ENCODE results near the gene UMAD1.

UMAD1 gene

GRCh38 chr7:7830122-7830878, 189.7 kb downstream of the UMAD1 start:
- no peak for DNase-seq (ENCODE audit: low spot score)

- DNase-seq (ENCODE audit: low spot score), result no peak
Observed at GRCh38 chr7:7832518-7832917, 192.0 kb downstream of the UMAD1 start.

- DNase-seq (ENCODE audit: low spot score), result no peak
Observed at GRCh38 chr7:7834761-7835160, 194.2 kb downstream of the UMAD1 start.

GRCh38 chr7:7841027-7841426, 200.5 kb downstream of the UMAD1 start:
- no peak for DNase-seq (ENCODE audit: low spot score)

- no peak for DNase-seq (ENCODE audit: low spot score)
Observed at GRCh38 chr7:7843240-7843639, 202.7 kb downstream of the UMAD1 start.

- no peak for DNase-seq (ENCODE audit: low spot score)
Observed at GRCh38 chr7:7843972-7844371, 203.4 kb downstream of the UMAD1 start.

- no peak for DNase-seq (ENCODE audit: low spot score)
Observed at GRCh38 chr7:7848246-7848645, 207.7 kb downstream of the UMAD1 start.

- DNase-seq (ENCODE audit: low spot score), result no peak
Observed at GRCh38 chr7:7848892-7849291, 208.3 kb downstream of the UMAD1 start.

- DNase-seq (ENCODE audit: low spot score), result no peak
Observed at GRCh38 chr7:7850150-7850549, 209.6 kb downstream of the UMAD1 start.

GRCh38 chr7:7851381-7851780, 210.8 kb downstream of the UMAD1 start:
- no peak for DNase-seq (ENCODE audit: low spot score)

- DNase-seq (ENCODE audit: low spot score), result no peak
Observed at GRCh38 chr7:7851991-7852390, 211.4 kb downstream of the UMAD1 start.

GRCh38 chr7:7857143-7857583, 216.6 kb downstream of the UMAD1 start:
- no peak for DNase-seq (ENCODE audit: low spot score)

- peak; percentile 59 for DNase-seq (ENCODE audit: low spot score)
Observed at GRCh38 chr7:7858559-7858958, 218.0 kb downstream of the UMAD1 start.

- DNase-seq (ENCODE audit: low spot score), result no peak
Observed at GRCh38 chr7:7859411-7859810, 218.9 kb downstream of the UMAD1 start.

GRCh38 chr7:7861211-7861633, 220.7 kb downstream of the UMAD1 start:
- DNase-seq (ENCODE audit: low spot score), result peak; percentile 67

GRCh38 chr7:7862393-7862792, 221.8 kb downstream of the UMAD1 start:
- DNase-seq (ENCODE audit: low spot score), result no peak

- no peak for DNase-seq (ENCODE audit: low spot score)
Observed at GRCh38 chr7:7867846-7868571, 227.5 kb downstream of the UMAD1 start.

- no peak for DNase-seq (ENCODE audit: low spot score)
Observed at GRCh38 chr7:7868572-7868899, 228.0 kb downstream of the UMAD1 start.

GRCh38 chr7:7869036-7869435, 228.5 kb downstream of the UMAD1 start:
- DNase-seq (ENCODE audit: low spot score), result no peak

- DNase-seq (ENCODE audit: low spot score), result no peak
Observed at GRCh38 chr7:7869651-7870050, 229.1 kb downstream of the UMAD1 start.

- no peak for DNase-seq (ENCODE audit: low spot score)
Observed at GRCh38 chr7:7870555-7870954, 230.0 kb downstream of the UMAD1 start.

- DNase-seq (ENCODE audit: low spot score), result no peak
Observed at GRCh38 chr7:7876419-7876818, 235.9 kb downstream of the UMAD1 start.

- no peak for DNase-seq (ENCODE audit: low spot score)
Observed at GRCh38 chr7:7881581-7881980, 241.0 kb downstream of the UMAD1 start.

GRCh38 chr7:7882888-7883287, 242.3 kb downstream of the UMAD1 start:
- DNase-seq (ENCODE audit: low spot score), result no peak
